GM21367 (cell line): Measurements from ENCODE around the gene FNDC3A.
"Not testable (repeated sequence)": the region's sequence is repeated elsewhere in the genome, so short reads cannot be mapped to it uniquely, and the experiment has no call there.

Experiments used
- ATAC-seq: cut with Tn5 transposase; IDR thresholded peaks from one replicate; pipeline ENCODE4 v1.9.1; 2021; ENCODE audit not compliant: unreplicated experiment

The FNDC3A gene

DNA sequence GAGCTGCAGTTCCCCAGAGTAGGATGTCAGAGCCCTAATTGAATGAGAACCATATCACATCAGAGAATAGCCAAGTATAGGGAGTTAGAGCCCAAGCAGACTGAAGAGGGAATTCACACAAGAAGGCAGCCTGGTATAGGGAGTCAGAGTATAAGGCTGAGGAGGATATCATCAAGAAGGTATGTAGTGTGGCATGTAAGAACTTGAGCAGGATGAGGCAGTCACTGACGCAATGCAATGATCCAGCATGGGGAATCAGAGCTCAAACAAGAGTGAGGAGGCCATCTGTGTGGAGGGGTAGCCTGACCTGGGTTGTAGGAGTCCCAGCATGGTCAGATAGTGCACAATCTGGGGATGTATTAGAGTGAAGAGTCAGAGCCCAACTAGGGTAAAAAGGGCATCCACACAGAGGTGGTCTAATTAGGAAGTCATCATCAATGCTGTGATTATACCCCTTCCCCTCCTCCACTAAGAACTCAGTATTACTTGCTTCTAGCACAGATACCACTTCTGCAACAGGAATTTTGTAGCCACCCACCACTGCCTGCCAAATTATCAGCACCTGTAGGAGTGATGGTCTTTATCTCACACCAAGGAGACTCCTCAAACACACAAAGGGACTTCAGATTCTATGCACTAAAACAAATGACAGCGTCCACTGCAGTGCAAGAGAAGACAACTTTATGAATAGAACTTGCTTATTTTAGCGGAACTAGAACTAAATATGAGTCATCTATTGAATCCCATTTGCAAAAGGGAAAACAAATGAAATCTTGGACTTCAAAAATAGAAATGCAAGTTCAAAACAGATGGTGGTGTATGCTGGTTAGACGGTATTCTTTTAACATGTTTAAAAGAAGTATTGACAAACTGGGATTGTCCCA lies 107.2 kb downstream of the FNDC3A start:
- ATAC-seq, result no peak

DNA sequence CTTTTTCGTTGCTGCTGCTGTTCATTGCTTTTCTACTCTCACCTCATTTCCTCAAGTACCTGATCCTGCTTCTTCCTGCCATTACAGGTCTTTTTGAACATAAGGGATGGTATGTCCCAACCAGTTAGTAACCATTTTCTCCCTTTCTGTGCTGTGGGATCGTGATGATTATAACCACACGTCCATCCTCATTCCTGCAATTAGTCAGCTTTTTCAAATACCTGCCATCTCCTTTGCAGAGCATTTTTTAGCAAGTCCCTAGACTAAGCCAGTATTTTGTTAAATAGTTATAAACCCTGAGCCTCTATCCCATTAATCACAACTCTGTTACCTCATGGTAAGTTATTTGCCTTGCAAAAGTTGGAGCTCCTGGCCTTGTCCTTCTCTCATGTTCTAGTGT lies 109.2 kb downstream of the FNDC3A start:
- ATAC-seq, result no peak

DNA sequence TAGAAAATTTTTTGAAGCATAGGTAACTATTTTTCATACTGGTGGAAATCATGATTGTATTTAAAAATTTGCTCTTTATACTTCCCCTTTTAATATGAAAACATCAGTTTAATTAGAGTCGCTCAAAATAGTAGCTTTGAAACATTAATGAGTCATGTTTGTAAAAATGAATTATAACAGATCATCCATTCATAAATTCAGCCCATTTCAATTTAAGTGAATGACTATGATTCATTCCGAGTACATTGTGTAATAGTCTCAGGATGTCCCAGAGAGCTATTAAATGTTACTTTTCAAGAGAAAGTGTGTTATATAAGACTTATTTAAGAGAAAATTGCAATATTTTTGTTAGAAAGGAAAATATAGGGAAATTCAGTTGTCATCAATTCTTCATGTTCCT lies 111.0 kb downstream of the FNDC3A start:
- no peak for ATAC-seq

DNA sequence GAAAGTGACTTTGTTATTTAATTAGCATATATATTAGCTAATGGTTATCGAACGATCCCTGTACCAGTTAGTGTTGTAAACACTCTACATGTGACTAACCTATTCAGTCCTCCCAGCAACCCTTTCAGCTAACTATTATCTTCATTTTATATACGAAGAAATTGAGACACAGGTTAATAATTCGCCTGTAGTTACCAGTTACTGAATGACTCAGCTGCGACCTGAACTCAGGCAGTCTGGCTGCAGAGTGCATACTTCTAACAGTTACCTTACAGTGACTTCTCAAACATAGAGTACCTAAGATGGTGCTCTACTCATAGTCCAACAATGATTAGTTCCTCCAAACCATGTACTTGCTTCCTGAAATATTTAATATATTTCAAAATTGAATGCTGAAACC lies 117.7 kb downstream of the FNDC3A start:
- no peak for ATAC-seq

DNA sequence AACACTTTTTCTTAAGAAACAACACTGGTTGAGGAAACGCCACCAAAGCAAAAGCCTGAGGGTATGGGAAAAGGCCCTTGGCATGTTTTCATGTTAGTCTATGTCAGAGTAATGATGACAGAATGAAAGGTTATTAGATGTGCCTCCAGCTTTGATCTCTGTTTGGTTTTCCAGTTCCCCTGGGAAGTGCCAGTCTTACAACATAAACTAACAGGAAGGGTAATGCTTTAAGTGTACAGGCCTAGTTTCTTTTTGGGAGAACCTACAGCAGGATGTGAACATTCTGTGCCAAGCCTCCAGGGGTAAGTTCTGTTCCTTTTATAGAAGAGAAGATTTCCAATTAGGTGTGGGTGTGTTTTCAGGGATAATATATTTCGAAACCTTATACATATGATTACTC lies 121.7 kb downstream of the FNDC3A start:
- no peak for ATAC-seq

DNA sequence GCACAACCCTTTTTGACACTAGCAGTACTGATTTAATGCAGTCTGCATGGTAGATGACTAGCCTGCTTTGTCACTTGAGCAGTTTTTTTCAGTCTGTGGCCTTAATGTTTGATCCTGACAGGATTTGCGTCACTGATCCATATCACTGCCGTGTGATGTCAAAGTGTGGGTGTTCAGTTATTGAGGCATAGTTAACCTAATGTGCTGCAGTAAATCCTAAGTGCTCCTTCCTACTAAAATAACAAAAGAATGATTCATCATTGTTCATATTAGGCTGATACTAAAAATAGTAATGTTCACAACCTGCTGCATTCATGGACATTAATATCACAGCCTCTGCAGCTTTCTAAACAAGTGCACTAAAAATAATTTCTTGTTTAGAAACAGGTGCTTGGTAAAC lies 122.5 kb downstream of the FNDC3A start:
- no peak for ATAC-seq

DNA sequence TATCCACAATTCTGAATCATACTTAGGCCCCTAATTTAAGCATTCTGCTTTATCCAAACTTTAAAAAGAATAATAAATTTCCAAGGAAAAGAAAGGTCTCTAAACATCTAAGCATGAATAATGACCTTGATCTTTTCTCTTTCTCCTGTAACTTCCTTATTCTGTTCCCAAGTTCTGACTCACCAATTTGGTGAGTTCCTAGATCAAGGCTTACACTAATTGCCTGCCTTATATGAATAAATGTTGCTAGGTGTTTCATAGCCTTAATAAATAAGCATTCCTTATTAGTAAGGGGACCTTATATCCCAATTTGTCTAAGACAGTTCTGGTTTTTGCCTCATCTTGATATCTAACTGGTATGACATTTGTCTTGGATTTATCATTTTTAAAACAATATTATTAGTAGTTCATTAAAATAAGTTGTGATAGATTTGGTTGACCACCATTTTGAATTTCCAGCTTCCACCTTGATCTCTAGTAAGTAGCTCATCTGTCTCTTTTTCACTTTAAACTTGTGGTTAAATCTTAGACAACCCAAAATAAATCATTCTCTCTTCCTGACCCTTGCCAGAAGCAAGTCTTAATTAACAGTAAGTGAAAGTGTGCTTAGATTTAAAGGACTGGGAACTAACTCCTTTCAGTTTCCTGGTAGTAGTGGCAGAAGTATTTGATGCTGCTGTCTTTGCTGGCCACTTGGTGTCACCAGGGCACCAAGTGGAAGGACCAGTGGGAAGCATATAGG lies 123.2 kb downstream of the FNDC3A start:
- ATAC-seq, result no peak

DNA sequence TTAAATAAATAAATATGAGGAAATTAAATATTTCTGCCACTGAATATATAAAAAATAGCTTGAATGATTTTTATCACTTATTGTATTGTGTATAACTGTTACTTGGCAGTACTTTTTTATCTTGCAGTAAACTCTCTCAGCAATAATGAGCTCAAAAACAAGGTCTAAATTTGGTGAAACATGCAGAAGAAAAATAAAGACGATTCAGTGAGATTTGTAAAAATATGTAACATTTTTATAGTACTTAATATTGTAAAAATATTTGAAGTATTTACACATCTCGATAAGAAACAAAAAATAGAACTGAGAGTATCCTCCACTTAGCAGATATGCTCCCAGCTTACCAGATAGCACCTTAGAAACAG lies 123.8 kb downstream of the FNDC3A start:
- no peak for ATAC-seq

DNA sequence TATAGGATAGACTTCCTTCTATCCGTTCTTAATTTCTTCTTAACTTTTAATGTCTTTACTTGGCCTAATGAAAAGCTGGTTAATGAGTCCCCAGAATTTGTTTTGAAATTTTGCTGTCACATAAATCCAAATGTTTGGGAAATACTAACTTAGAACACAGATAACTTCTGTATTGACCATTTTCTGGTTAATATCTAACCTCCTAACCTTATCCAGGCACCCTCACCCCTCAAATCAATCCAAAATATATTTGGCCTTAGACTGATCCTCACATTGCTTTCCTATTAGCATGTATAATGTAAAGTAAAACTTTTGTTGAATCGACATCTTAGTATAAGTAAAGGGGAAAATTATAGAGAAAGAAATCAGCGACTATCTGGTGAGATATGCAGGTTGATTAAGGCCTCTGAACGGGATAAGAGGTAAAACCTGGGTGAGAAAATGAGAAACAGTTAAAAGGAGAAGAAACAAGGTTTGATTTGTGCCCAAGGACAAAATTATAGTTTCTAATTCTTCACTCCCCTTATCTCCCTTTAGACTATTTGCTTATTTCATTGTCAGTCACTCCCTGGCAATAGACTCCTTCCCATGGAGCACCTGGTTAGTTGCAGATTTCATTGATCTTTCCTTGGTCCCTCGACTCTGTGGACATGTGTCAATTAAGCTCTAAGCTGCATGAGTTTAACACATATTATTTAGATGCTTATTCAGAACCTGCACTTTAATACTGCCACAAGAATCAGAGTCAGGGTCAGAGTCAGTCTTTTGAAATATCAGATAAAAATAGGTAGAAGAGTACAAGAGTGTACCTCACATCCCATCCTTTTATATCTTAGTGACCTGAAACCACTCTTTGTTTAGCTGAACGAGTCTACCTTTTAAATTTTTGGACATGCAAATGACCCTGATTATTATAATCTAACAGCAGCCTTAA lies 125.2 kb downstream of the FNDC3A start:
- no peak for ATAC-seq

DNA sequence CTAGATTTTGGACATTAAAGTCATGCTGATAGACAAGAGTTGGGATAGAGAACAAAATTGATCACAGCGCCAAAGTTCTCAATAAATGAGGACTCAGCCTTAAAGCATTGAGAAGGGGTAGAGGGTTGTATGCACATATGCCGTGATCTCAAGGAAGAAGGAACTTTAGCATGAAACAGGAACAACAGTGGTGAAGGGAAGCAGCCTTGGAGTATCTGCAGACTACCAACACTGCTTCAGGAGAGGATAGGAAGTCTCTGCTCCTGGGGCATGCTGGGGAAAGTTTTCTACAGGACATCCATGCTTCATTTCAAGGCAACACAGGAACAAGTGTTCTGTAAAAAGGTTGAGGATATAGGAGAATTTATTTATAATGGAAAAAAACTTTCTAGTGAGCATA lies 132.5 kb downstream of the FNDC3A start:
- no peak for ATAC-seq

DNA sequence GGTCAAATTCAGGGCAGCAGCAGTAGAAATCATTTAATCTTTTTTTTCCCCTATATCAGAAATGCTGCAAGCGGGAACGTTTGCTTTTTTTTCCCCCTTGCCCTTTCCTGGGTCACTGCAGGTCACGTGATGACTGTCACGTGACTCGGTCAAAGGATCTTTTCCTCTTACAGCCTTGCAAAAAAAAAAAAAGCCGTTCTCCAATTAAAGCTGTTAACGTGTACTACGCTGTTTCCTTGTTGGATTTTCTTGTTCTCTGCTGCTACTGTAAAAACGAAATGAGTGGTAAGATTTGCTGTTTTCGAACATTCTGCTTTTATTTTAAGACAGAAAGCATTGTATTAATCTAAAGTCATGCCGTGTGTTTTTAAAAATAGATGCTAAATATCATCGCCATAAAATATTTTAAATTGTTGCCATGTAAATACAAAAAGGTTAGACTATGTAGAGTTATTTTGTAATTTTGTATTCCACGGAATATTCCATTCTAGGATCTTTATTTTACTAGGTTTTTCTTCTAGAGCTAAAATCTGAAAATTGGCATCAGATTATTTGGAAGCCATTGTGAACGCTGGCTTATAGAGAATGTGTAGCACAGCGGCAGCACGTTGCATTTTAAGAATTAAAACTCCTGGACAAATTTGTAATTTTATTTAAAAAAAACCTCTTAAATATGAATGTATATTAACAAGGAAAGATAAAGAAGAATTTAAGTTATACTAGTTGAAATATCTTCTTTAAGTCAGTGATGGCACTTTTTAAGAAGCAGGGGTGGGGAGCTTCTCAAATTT lies 134.6 kb downstream of the FNDC3A start:
- ATAC-seq, result no peak

DNA sequence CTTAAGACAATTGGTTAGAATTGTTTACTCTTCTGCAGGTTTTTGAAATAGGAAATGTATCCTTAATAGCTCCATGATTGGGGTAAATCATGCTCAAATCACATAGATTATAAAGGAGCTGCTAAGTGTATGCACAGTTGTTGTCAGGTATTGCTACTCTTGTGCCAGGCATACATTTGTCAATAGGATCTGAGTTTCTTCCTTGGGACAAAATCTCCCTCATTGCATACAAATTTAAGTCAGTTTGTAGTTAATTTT lies 135.1 kb downstream of the FNDC3A start:
- ATAC-seq, result no peak

DNA sequence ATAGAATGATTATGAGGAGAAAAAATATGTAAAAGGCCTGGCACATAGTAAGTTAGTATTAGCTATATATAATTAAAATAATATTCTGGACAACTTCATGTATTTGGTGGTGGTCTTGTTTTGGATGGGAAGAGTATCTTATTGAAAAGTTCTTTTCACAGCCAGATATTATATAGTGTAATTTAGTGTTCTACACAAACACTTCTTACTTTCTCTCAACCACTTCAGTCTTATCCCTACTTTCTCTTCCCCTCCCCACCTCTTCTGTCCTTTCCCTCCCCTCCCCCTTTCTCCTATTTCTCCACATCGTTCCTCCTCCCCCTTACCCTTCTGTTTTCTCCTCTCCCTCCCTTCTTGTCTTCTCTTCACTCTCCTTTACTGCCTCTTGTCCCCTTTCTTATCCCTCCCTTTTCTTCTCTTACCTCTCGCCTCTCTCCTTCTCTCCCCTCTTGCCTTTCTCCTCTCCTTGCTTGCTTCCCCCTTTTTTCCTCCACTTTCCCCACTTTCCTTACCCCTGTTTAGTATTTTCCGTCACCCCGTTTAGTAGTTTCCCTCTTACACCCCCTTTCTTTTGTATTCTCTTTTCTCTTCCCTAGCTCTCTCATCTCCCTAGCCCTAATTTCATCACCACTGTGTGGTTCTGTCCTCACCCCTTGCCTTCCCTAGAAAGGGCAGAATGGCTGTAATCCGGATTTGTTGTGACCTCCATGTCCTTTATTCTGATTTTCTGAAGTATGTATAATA lies 137.2 kb downstream of the FNDC3A start:
- ATAC-seq, result no peak

DNA sequence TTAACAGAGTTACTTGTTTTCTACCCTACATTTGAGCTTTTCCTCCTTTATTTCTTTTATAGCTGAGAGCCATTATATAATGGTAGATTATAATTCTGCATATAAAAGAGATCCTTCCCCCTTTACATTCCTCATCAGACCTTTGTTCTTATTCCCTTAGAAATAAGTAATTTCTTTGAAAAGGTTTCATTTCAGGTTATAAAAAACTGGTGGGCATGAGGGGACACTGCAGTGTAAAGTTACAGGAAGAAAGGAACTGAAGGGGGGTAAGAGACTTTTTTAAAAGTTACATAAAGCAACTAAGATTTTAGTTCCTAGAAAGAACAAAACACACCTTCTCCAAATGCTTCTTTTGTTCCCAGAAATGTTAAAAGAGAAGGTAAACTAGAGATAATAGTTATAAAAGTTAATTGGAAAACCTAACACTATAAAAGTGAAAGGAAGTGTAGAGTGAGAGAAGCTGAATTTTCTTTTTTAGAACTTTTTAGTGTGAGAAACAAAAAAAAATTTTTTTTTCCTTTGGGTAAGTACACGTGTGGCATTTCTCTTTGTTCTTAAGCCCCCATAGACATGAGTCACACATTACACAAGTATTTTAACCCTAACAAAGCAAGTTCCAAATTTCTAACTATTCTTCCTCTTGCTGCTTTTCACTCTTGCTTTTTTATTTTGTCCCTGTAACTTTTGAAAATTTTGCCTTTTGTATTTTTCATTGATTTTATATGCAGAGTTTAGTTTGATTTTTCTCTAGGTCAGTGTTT lies 138.0 kb downstream of the FNDC3A start:
- no peak for ATAC-seq

DNA sequence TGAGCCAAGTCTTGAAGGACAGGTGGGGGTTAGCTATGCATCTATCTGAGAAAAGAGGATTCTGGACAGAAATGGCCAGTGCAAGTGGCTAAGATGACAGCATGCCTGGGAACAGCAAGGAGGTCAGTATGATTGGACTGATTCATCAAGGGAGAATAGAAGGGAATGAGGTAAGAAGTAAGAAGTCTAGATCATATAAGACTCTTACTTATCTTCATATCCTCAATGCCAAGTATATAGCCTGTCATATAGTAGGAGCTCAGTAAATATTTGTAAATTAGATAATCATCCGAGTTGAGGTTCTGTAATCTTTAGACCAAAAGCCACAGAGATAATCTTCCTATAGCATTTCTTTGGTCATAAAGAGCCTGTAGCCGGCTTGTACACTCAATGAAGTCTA lies 141.2 kb downstream of the FNDC3A start:
- ATAC-seq, result no peak

DNA sequence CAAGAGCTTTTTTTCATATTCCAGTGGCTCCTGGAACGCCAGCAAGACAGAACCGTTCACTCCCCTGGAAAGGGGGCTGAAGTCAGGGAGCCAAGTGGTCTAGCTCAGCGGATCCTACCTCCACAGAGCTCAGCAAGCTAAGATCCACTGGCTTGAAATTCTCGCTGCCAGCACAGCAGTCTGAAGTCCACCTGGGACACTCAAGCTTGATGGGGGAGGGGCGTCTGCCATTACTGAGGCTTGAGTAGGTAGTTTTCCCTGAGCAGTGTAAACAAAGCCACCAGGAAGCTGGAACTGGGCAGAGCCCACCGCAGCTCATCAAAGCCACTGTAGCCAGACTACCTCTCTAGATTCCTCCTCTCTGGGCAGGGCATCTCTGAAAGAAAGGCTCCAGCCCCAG lies 142.7 kb downstream of the FNDC3A start:
- not testable (repeated sequence) for ATAC-seq

DNA sequence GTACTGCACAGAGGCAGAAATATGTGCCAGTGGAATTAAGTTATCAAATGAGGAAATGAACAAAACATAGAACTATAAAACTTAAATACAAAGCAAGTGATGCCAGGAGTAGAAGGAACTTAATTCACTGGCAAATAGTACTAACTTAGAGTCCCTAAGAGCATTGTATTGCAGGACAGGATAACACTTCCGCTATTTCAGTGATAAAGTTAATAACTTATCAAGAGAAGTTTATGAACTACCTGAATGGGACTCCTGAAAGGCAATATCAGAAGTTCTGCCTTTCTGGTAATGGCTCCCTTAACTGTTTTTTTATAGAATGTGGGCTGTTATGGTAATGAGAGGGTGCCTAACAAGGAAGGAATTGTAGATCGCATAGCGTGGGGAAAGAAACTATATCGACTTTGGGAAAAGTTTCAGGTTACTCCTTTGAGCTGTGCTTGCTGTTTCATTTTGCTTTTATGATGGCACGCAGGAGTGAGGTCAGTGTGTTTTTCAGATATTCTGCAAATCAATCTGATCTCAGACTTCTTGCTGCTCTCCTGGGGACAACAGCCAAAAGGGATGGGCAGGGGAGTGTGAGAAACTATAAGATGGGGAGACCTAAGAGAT lies 149.1 kb downstream of the FNDC3A start:
- ATAC-seq, result no peak

DNA sequence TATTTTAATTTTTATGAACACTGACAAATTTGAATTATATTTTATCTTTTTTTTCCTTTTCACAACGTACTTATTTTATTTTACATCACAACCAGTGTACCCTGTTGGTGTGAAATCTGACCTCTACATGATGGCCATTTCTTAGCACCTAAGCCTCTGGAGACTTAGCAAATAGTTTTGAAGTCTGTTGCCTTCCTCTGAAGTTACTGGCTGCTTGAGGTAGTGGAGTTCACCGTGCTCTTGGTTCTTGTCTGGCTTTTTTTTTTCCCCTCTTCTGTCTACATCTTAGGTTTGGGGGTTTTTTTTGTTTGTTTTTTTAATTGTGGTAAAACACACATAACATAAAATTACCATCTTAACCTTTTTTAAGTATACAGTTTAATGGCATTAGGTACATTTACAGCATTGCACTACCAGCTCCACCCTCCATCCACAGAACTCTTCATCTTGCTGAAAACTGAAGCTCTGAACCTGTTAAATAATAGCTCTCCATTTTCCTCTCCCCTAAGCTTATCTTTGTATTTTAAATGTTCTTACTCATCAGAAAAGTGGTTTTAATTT lies 150.3 kb downstream of the FNDC3A start:
- no peak for ATAC-seq
